ENCODE measurements around the gene FOXC1.

The FOXC1 gene

DNA sequence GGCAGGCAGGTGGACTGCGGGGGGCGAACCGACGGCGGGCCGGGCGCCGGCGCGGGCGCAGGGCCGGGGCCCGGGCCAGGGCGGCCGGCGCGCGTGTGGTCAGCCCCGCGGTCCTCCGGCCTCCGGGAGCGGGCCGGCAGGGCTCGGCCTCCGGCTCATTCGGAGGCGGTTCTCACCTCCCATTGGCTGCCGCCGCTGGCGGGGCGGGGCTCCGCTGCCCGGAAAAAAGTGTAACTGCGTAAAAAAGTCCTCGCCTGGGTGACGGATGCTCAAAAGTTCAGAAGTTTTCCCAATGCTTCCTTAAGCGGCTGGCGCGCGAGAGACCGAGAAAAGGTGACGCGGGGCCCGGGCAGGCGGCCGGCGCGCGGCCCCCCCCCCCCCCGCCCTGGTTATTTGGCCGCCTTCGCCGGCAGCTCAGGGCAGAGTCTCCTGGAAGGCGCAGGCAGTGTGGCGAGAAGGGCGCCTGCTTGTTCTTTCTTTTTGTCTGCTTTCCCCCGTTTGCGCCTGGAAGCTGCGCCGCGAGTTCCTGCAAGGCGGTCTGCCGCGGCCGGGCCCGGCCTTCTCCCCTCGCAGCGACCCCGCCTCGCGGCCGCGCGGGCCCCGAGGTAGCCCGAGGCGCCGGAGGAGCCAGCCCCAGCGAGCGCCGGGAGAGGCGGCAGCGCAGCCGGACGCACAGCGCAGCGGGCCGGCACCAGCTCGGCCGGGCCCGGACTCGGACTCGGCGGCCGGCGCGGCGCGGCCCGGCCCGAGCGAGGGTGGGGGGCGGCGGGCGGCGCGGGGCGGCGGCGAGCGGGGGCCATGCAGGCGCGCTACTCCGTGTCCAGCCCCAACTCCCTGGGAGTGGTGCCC is at the start of gene FOXC1:
Gene FOXC1 (plus strand): TSS at position 268 of the 849 bp plus-strand sequence. CDS start 531 bp downstream, at position 799.
- intact Hi-C loops (cut with DNase I), result loop anchor here (5.0 kb wide), 1 partner anchor 492 kb away; no protein-coding TSS in a partner anchor
- peak in 29 of 42 donors; percentile 19 to 71 (median 41) for DNase-seq

DNA sequence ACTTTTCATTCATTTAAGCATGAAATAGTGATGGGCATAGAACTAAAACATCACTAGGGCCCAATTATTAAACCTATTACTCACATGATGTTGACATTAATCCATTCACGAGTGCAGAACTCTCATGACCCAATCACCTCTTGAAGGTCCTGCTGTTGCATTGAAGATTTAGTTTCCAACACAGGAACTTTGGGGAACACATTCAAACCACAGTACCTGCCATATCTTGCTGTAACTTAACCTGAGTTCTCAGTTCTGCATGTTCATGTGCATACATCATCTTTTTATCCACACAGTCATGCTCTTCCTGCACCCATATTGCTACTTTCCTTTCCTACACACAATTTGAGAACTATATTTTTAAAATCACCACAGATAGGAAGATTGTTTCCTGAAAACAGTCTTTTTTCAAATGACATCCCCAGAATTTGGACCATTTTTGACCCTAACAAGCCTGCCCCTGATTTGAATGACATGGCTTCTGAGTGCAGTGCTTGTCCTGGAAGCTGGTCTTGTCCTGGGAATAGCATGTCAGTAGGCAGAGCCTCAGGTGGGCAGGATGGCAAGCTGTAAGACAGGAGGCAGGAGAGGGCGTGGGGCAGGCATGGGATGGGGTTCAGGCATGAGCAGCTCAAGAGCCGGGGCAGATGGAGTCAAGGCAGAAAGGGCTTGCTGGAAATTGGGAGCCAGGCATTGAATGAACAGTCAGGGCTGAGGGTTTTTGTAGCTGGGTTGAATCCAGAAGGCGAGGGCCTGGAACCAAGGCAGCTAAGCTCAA is 49.2 kb upstream of the FOXC1 start:
- intact Hi-C loops (cut with DNase I), result no loop called here
- no peak for DNase-seq

DNA sequence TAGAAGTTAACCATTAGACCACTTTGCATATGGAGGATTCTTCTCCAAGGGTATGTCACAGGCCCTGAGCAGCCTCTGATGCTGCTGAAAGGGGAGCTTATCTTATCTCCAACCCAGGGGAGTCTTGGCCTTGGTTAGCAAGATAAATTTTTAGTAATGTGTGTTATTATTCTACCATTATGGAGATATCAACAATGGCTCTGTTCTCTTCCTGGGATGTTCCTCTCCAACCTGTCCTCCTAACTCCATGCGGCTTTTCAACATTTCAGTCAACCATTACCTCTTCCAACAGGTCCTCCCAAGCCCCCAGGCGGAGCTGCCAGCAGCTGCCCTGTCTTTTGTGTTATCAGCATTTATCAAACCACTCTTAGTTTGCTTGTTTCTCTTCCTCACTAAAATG is 48.4 kb upstream of the FOXC1 start:
- no peak for DNase-seq
- intact Hi-C loops (cut with DNase I), result no loop called here

DNA sequence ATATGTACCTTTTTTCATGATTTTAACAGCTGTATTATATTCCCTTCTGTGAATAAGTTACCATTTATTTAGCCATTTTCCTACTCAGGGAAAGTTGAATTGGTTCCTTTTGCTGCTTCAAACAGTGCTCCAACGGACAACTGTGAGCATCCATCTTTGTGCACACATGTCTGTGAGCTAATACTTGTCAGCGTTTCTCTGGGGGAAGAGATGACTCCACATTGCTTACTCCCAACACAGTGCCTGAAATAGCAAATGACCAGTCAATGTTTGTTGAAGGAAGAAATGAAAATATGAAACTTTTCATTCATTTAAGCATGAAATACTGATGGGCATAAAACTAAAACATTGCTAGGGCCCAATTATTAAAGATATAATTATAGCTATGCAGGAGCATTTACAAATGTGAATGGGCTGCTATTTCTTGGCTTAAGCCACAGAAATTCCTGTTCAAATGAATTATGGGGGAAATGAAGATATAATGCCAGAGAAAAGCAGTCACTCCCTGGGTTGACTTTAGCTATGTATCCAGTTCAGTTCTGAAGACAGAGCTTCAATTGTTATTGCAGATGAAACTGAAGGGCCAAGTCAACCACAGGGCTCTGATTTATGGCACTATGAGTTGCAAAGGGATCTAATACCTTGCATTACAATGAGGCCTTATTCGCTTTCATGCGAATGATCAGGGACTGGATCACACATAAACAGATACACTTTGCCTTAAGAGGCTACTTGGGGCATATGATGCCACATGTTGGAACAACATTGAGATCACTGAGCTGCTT is 47.4 kb upstream of the FOXC1 start:
- intact Hi-C loops (cut with DNase I), result no loop called here

DNA sequence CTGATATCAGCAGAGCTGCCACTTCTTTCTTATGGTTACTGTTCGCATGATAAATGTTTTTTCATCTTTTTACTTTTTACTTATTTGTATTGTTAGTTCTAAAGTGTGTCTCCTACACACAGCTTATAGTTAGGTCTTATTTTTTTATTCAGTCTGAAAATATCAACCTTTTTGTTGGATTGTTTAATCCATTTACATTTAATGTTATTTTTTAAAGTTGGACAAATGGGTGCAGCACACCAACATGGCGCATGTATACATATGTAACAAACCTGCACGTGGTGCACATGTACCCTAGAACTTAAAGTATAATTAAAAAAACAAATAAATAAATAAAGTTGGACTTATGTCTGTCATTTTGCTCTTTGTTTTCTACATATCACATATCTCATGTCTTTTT is 40.3 kb upstream of the FOXC1 start:
- intact Hi-C loops (cut with DNase I), result no loop called here
- DNase-seq, result no peak

More for the DNA sequence above, 47.4 kb upstream of the FOXC1 start:
- no peak for DNase-seq

DNA sequence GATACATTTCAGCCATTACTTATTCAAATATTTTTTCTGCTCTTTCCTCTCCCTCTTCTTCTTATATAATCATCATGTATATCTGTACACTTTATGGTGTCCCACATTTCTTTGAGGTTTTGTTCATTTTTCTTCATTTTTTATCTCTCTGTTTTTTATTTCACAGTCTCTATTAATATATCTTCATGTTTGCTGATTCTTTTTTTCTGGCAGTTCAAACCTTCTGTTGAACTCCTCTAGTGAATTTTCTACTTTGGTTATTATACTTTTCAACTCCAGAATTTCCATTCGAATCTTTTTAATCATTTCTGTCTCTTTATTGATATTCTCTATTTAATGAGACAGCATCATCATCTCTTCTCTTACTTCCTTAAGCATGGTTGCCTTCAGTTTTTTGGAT is 38.9 kb upstream of the FOXC1 start:
- DNase-seq, result no peak
- intact Hi-C loops (cut with DNase I), result no loop called here

DNA sequence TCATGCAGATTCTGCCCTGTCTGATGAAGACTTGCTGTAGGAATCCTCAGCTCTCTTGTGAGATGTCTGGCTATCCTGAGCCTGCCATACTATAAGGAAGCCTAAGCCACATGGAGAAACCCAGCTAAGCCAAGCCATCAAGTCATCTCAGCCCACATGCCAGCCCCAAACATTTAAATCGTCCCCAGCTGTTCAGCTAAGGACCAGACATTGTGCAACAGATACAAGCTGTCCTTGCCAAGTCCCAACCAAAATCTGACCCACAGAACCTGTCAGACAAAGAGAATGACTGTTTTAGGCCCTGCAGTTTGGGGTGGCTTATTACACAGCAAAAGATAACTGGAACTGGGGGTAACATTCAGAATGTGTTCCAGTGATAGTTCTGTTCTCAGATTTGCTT is 36.8 kb upstream of the FOXC1 start:
- intact Hi-C loops (cut with DNase I), result no loop called here
- no peak for DNase-seq

DNA sequence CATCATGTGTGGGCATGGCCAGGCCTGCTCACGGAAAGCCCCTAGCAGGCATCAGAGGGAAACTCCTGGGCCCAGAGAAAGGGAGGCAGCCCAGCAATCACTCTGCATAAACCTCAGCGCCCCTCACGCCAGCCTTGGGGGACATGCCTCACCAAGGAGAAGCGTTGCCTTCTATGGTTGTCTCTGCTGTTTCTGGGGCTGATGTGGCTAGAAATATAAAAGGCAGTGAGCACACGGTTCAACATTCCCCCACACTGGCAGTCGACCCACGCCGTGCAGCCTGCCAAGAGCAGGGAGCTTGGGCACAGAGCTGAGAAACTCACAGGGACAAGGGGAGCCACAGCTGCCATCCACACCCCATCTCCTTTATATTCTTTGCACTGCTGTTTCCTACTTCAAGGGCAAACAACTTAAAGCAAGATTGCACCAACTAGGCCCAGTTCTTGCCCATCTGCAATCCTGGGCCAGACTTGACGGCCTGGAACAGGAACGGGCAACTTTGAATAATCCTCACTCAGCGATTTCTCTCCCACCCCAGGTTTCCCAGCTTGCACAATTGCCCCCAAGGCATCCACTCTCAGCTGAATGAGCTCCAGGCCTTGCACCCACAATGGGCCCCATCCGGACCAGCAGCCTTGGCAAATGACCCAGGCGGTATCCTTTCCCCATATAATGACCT is 35.5 kb upstream of the FOXC1 start:
- intact Hi-C loops (cut with DNase I), result no loop called here
- DNase-seq, result peak in 29 of 42 donors; percentile 22 to 81 (median 55)

DNA sequence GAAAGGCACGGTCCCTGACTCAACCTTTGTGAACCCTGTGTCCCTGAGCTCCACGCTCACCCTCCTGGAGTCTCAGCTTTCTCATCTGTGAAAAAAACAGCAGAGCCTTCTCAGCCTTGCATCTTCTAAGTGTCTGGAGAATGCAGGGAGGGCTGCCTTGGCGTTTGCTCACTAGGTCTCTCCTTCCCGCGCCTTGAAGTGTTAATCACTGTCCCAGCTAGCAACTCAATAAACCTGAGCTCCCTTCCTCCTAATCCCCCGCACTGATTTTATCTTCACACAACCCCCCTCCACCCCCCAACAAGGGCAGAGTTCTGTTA is 34.9 kb upstream of the FOXC1 start:
- intact Hi-C loops (cut with DNase I), result no loop called here
- no peak for DNase-seq

DNA sequence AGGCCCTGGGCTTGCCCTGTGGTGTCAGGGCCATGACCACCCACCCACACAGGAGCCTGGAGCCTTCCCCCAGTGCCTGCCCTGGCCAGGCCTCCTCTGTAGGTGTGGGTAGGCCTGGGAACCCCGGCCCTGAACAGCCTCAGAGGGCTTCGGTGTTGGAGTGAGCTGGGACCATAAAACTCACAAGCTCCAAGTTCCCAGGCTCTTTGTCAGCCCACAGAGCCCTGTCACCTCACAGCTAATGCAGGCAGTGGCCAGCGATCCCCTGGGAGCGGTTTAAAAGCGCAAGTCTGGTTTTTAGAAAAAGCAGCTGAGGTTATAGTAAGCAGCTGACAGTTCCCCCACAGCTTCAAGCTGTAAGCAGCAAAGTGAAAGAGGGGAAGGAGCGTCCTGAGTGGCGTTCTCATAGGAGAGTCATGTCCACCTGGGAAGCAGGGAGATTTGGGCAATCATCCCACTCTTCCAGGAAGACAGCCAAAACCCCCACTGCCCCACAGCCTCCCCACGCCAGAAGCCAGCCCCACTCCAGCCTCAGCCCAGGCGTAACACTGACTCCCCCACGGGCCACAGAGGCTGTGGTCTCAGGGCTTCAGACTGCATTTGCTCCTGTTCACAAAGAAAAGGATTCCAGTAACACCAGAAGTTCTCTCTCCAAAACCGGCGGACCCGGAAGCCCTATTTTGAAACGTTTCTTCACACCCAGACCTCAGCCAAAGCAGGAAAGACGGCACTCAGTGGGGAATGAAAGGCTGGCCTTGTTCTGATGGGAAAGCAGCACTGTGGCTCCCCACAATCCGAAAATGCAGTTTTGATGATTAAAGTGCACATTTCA is 34.3 kb upstream of the FOXC1 start:
- peak in 16 of 42 donors; percentile 19 to 80 (median 46) for DNase-seq
- intact Hi-C loops (cut with DNase I), result no loop called here

DNA sequence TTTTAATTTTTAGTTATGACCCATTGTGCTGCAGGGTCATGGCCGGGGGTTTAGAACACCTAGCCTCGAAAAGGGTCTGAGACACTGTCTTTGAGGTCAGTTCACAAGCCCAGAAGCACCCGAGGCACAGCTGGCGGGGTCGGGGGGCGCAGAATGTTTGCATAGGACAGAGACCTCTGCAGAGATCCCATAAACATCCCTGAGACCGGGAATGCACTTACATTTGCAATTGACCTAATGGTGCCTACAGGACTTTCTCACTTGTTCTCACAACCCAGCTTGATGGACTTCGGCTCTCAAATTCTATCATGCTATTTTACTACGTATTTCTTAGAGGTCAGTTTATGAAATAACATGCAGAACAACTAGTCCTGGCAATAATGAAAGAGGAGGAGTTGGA is 33.5 kb upstream of the FOXC1 start:
- intact Hi-C loops (cut with DNase I), result no loop called here
- no peak for DNase-seq

DNA sequence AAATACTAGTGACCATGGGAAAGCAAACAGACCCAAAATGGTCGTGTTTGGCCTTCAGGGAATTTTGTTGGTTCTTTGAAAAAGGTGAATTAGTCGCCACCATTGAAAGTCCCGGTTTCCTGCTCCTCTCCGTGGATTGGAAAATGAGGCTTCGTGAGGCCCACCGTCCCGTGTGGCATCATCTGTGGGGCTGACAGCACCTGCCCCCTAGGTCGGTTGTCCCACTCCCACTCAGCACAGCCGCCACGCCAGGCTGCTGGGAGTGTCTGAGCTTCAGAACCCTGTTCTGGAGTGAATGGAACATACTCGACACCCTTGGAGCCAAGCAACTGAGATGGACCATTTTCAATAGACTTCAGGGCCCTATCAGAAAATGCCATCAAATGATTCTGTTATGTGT is 33.0 kb upstream of the FOXC1 start:
- DNase-seq, result no peak
- intact Hi-C loops (cut with DNase I), result no loop called here

DNA sequence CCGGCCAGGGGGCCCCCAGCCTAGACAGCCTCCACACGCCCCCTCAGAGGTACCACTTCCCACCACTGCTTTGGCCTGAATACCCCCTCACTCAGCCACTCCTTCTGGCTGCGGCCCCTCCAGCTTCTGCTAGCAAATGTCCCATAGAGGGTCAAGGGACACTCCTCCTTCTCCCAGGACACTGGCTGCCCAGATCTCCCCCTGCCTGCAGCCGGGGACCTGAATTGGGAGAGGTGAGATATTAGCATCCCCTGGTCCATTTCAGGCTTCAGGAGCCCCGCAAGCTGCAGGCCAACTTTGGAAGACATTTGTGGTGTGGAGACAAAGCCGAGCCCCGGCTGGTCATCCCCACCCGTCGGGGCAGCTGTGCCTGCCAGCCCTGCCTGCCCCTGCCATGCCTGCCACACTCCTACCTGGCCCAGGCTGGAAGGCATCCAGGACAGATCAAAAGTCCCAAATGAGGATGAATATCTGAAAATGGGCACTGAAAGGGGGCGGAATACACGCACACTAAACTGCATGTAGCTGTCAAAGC is 32.5 kb upstream of the FOXC1 start:
- intact Hi-C loops (cut with DNase I), result no loop called here
- peak in 1 of 42 donors; percentile 2 for DNase-seq

DNA sequence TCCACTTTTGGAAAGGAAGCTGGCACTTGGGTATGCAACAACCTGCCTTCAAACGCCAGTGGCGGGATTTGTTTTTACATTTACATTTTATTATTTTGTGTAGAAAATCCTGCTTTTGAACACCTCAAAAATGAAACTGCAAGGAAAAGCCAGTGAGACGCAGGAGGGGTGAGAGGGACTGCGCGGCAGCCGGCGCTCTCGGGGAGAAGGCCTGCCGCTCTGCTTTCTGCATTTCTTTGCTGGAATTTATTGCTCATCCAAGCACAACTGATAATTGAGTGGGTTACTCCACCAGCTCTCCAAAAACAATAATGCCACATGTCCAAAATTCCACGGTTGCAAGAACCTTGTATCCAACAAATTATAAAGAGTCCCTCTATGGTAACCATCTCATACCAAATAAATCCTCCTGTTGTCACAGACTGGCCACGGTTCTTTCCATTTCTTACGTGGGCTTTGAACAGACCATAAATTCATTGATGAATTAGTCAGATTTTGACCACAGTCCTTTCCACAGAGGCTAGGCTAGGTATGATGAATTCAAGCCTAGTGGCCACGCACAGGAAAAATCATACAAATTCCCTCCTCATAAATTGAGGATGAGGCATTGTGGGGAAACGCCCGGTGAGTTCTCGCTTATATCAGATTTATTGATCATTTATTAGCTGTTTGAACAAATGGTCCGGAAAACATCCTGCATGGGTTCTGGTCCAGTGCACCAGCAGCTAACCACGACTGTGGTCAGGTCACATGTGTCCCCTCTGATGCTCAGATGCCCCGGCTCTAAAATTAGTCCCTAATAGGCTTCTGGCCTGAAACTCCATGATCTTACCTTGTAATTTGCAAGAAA is 31.6 kb upstream of the FOXC1 start:
- intact Hi-C loops (cut with DNase I), result no loop called here
- DNase-seq, result peak in 1 of 42 donors; percentile 5

DNA sequence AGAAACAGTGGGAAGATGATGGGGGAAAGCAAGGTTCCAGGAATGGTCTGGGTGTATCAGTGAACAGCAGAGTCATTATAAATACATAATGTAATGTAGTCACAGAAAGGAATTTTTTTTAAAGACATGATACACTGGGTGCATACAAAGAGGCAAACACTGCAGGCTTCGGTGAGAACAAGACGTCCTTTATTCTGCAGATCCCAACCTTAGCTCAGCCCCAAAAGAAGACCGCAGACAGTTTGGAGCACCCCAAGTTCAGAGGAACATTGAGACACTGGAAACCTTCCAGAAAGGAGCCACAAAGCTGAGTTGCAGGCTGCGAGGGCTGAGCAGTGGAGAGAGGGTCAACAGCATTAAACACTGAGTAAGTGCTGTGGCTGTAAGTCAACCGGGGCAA is 30.6 kb upstream of the FOXC1 start:
- intact Hi-C loops (cut with DNase I), result no loop called here
- DNase-seq, result no peak

DNA sequence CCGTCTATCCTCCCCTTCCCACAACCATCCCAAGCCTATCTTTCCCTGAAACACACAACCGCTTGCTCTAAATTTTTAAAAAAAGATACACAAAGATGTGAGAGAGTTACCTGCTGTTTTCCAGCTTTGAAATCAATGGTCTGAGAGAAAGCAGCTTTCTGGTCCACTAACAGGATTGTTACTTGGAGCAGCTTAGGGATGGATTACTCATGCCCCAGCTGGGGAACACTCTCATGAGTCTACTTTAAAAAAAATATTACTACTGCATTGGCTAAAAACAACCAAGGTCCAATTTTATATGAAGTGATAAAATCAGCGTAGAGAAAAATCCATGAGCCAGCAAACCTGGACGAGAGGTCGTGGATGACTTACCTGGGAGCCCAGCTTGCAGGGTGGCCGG is 29.6 kb upstream of the FOXC1 start:
- intact Hi-C loops (cut with DNase I), result no loop called here
- DNase-seq, result no peak

DNA sequence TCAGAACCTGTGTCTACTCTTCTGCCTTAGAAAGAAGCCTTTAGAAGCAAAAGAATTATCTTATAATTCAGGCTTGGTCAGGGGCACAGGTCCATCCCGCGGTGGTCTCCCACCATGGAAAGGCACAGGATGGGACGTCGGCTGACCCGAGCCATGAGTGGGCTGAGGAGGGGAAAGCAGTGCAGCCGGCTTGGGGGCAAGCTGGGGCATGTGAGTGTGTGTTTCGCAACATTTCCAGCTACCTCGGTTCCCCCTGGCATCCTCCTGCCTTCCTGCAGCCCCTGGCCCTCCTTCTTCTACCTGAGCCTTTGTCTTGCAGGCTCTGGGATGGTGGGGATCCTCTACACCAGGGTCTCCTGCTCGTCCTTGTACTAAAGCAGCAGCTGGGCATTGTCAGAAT is 29.1 kb upstream of the FOXC1 start:
- intact Hi-C loops (cut with DNase I), result no loop called here
- DNase-seq, result no peak
